ENCODE data around the gene SPEG.

The SPEG gene

DNA sequence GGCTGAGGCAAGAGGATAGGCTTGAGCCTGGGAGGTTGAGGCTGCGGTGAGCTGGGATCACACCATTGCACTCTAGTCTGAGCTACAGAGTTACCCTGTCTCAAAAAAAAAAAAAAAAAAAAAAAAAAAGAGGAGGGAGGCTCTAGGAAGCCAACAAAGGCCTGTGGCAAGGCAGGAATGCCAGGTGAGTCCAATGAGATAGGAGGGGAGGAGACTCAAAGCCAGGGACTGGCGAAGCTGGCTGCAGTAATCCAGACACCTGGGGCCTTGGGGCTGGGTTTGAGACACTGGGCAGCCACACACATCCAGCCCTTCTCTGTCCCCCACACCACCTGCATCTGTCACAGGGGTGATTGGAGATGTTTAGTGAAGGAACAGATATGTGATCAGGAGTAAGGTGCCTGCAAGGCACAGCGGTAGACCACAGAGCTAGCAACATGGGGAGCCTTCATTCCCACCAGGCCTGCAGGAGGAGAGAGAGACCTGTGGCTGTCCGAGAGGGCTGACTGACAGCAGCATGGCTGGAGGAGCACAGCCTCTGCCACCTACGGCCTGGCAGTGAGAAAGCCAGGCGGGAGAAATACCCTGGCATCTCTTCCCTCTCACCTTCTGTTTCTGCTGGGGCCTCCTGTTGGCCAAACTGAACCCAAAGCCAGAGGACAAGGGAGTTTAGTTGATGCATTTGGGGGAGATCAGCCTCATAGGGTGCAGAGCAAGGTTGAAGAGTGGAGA is 99.5 kb downstream of the SPEG start:
- no peak for DNase-seq (ENCODE audit: low read depth)

DNA sequence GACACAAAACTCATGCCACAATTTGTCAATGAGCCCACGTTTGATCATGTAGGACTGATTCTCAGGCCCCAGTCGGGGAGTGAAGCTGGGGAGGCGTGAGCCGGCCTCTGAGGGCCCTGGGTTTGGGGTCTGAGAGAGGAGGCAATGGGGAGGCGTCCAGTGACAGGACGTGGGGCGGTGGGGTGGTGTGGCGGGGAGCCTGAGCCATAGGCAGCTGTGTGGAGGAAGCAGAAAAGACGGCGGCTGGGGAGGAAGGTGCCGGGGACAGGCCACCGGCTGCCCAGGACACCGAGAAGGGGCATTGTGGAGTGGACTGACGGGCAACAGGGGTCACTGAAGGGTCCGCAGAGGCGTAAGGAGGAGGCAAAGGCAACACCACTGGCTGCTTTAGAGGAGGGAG is 101.8 kb downstream of the SPEG start:
- no peak for DNase-seq (ENCODE audit: low read depth)

DNA sequence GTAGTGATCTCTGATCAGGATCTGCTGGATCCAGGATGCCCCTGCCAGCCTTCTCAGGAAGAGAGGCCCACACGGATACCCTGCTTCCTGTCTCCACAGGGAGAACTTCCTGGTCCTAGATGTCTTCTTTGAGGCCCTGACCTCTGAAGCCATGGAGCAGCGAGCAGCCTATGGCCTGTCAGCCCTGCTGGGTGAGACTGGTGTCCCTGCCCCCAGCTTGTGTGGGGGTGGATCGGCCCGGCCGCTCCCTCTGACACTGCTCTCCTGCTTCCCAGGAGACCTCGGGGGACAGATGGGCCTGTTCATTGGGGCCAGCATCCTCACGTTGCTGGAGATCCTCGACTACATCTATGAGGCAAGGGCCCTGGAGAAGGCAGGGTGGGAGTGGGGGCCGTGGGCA is 102.3 kb downstream of the SPEG start:
- no peak for DNase-seq (ENCODE audit: low read depth)

DNA sequence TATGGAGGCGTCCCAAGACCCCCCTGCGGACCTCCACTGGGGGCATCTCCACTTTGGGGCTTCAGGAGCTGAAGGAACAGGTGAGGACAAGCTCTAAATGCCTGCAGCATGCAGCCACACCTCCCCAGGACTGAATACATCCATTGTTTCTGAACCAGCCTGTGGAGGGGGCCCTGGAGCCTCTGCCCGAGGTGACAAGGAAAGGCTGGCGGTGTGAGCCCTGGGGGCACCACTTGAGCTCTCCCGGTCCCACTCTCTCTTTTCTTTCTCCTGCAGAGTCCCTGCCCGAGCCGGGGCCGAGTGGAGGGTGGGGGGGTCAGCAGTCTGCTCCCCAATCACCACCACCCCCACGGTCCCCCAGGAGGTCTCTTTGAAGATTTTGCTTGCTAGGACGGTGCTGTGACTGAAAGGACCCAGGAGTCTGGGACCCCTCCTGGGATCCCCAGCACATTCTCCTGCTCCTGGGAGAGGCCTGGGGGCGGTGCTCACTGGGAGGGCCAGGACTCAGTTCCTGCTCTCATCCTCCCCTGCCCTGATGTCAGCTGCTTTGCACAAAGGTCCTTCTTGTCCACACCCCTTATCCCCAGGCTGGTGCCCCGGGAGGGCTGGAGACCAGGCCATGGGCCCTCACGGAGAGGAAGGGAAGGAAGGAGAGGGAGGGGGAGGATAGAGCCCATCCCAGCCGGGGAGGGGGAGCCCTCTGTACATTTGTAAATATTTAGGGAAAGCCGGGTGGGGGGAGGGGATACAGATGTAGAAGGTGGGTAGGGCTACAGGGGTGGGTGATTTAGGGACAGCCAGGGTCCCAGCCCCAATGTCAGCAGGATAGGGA is 103.2 kb downstream of the SPEG start:
- no peak for DNase-seq (ENCODE audit: low read depth)

DNA sequence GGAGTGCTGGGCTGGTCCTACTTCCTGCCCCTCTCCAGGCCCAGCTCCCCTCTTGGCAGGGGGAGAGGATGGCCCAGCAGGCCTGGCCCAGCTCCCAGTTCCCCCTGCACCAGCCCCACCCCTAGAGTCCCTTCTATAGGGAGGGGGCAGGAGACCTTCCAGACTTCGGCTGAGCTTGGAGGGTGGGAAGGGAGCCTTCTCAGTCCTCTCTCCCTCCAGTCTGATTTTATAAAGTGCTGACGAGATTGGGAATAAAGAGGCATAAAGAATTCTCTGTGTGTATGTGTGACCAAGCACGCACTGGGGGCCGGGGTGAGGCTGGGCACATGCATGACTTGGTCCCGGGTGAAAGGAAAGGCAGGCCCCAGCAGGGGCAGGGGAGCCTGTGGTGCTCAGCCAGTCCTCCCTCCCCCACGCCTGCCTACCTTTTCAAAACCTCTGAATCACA is 103.9 kb downstream of the SPEG start:
- no peak for DNase-seq (ENCODE audit: low read depth)

DNA sequence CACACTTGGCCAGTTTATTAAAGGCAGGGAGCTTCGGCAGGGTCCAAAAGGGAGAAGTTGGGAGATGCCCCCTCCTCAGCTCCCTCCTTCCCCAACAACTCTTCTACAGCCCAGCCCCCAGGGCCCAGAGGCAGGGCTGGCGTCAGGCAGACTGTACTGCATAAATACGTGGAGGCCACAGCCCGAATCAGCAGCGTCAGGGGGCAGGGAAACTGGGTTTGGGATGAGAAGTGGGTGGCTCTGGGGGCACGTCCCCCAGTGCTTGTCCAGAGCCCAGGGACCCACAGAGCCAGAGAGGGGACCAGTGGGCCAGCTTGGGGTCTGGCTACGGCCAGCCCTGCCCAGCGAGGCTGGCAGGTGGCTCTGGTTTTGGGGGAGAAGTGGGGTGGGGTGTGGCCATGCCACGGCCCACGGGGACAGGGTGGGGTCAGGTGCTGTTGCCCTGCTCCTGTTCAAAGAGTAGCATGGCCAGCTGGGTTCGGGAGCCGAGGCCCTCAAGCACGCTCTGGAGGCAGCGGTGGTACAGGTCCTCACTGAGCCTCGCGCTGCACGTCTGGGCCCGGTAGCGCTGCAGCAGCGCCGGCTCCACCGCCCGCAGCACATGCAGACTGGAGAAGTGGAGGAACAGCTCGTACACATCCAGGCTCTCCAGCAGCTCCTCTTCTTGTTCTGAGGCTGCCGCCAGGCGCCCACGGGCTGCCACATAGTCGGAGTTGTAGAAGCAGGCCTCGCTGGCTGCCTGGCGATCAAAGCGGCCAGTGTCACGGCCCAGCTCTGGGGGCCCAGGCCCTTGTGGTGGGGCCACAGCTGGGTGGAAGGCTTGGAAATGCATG is 104.5 kb downstream of the SPEG start:
- DNase-seq (ENCODE audit: low read depth): no peak

DNA sequence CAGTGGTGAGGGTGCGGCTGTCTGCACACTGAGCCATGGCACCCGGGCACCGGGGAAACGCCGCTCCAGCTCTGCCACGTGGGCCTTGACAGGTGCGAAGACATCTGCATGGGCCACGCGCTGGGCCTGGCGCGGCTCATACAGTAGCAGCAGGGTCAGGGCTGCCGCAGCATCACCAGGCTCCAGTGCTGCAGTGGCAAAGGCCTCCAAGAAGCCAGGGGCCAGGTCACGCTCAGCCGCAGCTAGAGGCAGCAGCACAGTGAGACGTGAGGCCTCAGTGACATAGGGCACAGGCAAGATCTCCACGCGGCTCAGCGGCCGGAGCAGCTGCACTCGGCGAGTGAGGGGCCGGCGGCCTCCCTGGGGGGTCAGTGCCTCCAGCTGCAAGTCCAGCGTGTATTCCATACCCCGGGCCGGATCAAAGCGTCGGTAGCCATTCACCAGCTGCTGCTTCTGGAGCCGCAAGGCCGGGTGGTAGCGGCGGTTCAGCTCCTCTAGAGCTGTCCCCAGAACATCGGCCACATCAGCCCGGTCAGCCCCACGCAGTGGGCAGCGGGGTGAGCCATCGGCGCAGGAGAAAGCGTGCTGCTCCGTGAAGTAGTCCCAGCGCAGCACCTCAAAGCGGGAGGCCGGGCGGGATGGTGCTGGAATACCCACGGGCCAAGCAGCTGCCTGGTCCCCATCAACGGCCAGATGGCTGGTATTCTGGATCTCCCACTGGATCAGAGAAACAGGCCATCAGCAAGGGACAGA is 105.5 kb downstream of the SPEG start:
- no peak for DNase-seq (ENCODE audit: low read depth)

DNA sequence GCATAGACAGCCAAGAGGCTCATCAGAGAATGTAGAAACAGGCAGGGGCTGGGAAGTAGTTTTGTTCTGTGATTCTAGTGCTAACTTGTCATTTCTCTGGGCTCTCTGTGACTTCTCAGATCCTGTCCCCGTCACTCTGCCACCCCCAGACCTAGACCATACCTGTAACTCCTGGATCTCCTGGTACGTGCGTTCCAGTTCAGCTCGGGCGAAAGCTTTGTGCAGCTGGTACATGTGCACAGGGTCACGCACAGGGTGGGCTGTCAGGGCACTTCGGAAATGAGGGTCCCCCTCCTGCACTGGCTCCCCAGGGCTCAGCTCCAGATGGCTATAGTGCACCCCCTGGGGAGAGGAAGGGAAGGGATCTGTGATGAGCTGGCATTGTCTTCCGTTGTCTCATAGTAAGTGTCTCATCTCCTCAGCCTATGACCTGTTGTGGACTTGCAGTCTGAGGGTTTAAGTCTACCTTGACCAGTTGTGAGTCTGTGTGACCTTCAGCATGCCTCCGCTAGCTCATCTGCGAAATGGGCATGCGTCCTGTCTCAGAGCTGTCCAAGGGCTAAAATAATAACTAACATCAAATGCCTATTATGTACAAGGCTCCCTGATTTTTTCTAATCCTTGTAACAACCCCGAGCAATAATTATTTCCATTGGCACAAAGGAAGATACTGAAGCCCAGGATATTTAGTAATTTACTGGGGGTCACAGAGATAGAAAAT is 106.3 kb downstream of the SPEG start:
- DNase-seq (ENCODE audit: low read depth): no peak

DNA sequence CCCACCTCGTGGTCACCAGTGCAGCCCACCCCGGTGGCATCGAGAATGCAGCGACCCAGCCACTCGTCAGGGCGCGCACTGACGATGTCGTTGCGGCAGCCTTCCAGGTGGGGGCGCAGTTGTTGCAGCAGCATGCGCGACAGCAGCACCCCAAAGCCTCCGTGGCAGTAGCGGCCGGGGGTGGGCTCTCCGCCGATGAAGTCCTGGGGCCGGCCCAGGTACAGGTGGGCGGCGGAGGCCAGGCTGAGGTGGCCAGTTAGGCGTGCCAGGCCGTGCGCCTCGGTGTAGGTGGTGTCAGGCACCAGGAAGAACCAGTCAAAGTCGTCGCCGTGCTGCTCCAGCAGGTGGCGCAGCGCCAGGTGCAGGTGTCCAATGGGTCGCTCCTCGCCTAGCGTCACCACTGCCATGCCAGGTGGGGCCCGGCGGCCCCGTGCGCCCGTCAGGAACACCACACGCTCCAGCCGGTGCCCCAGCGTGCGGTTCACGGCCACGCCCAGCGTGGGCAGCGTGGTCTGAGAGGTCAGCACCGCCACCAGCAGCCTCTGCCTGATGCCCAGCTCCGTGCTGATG is 107.1 kb downstream of the SPEG start:
- no peak for DNase-seq (ENCODE audit: low read depth)

DNA sequence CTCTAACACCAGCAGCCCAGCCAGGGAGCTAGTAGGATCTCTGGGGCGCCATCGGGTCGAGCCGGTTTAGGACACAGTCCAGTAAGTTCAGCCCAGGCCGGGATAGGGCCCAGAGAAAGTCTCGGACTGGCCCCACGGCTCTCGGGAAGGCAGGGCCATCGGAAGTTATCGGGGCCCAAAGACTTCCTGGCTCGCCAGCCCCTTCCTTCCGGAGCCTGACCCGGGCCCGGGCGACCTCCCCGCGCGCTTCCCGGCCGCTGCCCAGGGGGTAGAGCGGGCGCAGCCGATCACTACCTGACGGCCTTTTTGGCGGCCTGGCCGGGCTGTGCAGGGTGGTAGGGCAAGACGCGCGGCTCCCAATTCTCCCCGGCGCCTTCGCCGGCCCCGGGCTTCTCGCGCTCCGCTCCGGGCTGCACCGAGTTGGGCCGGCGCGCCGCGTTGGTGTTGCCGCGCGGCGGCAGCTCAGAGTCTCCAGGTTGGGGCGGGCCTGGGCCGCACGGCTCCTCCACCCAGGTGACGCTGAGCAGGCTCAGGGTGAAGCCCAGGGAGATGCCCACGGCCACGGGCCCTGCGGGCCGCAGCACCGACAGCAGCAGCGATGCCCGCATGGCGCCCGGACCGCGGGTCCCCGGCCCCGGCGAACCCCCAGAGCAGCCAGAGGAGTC is 108.4 kb downstream of the SPEG start:
- peak; percentile 11 for DNase-seq (ENCODE audit: low read depth)

DNA sequence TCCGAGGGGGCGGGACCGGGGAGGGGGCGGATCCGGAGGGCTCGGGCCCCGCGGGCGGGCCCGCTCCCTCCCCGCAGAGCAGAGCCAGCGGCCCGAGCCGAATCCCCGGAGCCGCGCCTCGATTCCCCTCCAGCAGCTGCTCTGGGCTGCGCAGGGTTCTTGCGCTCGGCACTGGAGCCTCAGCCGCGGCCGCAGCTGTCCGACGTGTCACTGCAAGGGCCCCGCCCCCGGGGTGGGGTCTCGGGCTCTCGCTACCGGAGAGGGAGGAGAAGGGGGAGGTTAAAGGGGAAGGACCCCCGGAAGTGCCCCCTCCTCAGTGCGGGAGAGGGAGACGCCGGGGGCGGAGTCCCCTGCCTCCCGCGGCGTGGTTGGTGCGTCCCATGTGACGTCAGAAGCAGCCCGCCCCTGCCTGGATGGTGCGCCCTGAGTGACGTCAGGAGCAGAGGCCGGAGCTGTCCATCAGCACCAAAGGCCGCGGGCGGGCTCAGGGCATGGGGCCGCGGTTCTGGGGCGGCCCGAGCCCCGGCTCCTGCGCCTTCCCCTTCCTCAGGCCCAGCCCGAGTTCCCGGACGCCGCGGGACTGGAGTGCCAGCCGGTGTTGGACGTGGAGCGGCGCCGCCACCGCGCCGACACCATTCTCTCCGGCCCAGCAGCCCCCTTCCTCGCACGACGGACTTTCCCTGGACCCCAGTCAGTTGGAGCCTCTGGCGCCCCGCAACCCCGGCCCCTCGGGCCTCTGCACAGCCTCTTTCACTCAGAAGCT is 109.1 kb downstream of the SPEG start, which contains the start of the genes CHPF and TMEM198:
Gene CHPF (minus strand): TSS at position 214 of the 763 bp plus-strand sequence. CDS start 271 bp downstream, outside the sequence.
Gene TMEM198 (plus strand): TSS at position 433 of the 763 bp plus-strand sequence. CDS start 700 bp downstream, outside the sequence.
- peak; percentile 95 for DNase-seq (ENCODE audit: low read depth)

DNA sequence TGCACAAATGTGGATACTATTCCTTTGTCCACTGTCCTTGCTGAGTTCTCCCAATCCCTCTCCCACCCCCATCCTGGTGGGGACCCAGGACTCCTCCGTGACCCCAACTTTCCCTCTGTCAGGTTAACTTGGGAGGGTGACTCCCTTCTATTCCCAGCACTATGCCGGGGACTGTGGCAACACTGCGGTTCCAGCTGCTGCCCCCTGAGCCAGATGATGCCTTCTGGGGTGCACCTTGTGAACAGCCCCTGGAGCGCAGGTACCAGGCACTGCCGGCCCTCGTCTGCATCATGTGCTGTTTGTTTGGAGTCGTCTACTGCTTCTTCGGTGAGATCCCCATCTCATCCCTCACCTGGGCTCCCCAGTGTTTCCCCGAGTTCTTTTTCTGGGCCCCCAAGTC is 109.9 kb downstream of the SPEG start:
- DNase-seq (ENCODE audit: low read depth): no peak

DNA sequence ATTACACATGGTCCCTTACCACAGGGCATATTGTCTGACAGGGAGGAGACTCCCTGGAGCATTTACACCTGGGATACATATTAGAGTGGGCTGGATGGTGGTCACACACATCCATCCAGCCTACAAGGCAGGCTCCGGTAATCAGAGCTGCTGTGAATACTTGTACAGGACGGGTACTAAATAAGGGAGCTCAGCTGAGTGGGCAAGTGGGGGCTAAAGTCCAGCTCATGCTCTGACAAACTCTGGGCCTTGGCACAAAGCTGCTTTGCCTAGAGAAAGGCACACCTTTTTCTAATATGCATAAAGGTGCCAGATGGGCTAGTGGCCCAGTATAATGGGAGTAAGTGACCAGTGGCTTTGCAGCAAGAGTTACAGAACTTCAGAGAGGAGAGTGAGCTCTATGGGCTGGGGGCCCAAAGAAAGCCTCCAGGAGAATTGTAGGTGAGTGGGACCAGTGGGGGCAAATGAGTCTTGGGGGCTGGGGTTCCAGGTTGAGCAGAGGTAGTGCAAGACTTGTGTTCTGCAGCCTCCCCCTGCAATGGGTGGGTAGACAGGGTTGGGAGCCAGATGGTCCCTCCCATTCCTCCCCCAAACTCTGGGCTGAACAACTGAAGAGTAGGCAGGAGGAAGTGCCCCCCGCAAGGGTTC is 110.8 kb downstream of the SPEG start:
- DNase-seq (ENCODE audit: low read depth): no peak

DNA sequence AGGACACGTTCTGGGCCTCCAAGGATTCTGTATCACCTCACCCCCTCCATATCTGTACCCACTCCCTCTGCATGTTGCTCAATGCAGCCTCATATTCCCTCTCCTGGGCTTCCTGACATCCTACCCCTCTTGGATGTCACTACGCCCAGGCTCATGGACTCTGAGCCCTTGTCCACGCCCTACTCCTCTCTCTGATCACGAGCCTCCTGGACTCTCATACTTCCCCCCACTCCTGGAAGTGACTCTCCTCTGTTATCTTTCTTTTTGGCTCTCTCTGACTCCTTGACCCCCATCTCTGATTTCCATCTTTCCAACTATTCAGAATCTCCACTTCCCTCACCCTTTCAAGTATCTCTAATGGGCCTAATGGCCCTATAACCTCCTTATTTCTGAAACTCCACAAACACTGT is 111.3 kb downstream of the SPEG start:
- DNase-seq (ENCODE audit: low read depth): no peak

DNA sequence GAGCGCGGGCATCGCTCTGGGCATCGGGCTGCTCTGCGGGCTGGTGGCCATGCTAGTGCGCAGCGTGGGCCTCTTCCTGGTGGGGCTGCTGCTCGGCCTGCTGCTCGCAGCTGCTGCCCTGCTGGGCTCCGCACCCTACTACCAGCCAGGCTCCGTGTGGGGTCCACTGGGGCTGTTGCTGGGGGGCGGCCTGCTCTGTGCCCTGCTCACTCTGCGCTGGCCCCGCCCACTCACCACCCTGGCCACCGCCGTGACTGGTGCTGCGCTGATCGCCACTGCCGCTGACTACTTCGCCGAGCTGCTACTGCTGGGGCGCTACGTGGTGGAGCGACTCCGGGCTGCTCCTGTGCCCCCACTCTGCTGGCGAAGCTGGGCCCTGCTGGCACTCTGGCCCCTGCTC is 113.0 kb downstream of the SPEG start:
- DNase-seq (ENCODE audit: low read depth): no peak

Data from stromal cell of bone marrow (primary cell).